Suprapubic skin (tissue), 3 donors: ENCODE measurements around the gene SETD4.
"Not testable (repeated sequence)": the region's sequence is repeated elsewhere in the genome, so short reads cannot be mapped to it uniquely, and the experiment has no call there.

ENCODE experiments used
- CTCF ChIP-seq, 2 donors: fragments of 200-600 bp in 1 of 2; fragments of 450-650 bp in 1 of 2; sonication (generic) in 1 of 2; IDR thresholded peaks; one replicate each; pipeline ENCODE4 v1.5.1; 2016 to 2019; ENCODE audit warnings: antibody characterized with exemption in 2 of 2, mild to moderate bottlenecking in 1 of 2, moderate library complexity in 1 of 2
- POLR2A ChIP-seq, 2 donors: fragments of 450-650 bp; IDR thresholded peaks; one replicate each; pipeline ENCODE4 v1.6.1; 2017; ENCODE audit warnings: antibody characterized with exemption in 2 of 2, mild to moderate bottlenecking in 2 of 2, moderate library complexity in 2 of 2

GRCh38 chr21:36073911-36074310 lies 13.6 kb upstream of the SETD4 start:
- not testable (repeated sequence) for TF ChIP-seq CTCF, POLR2A (IDR thresholded peaks at IDR 0.05)
